ENCODE measurements around the gene SYNGR1.

DNA sequence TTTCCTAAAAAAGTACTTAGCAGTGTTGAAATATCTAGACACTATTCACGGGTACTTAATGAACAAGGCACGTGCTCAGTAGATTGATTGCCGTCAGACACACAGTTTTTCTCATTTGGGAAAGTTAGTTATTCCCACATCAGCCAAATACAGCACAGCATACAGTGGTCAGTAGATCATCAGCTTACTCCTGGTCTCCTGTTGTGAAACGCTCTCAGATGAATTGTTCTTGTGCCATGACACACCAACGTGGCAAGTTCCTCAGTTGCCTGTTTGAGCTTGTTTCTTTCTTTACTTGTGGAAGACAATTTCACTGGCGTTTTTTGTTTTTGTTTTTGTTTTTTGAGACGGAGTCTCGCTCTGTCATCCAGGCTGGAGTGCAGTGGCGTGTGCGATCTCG is 58.4 kb downstream of the SYNGR1 start:
- TF ChIP-seq POLR2AphosphoS5 (IDR thresholded peaks at IDR 0.05): no peak
- TF ChIP-seq, protein P1, sequence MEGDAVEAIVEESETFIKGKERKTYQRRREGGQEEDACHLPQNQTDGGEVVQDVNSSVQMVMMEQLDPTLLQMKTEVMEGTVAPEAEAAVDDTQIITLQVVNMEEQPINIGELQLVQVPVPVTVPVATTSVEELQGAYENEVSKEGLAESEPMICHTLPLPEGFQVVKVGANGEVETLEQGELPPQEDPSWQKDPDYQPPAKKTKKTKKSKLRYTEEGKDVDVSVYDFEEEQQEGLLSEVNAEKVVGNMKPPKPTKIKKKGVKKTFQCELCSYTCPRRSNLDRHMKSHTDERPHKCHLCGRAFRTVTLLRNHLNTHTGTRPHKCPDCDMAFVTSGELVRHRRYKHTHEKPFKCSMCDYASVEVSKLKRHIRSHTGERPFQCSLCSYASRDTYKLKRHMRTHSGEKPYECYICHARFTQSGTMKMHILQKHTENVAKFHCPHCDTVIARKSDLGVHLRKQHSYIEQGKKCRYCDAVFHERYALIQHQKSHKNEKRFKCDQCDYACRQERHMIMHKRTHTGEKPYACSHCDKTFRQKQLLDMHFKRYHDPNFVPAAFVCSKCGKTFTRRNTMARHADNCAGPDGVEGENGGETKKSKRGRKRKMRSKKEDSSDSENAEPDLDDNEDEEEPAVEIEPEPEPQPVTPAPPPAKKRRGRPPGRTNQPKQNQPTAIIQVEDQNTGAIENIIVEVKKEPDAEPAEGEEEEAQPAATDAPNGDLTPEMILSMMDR (IDR thresholded peaks at IDR 0.05): no peak

All from stomach (tissue), 4 donors.